ENCODE results near the gene GLIS1.

DNA sequence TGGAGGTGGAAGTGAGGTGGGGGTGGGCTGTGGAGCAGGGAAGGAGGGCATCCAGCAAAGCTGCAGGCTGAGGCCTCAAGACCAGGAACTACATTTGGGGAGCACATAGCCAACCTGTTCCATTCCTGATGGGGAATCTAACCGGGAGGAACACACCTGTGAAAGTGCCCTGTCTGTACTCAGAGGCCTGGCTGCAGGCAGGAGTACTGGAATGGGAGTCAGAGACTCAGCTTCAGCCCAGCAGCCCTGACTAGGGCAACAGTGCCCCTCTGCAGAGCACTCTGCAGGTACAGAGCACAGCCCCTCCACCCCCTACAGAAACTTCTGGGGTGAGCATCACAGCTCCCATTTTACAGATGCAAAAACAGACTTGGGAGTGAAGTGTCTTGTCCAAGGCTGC is 153.4 kb downstream of the GLIS1 start:
- TF ChIP-seq, protein P1, sequence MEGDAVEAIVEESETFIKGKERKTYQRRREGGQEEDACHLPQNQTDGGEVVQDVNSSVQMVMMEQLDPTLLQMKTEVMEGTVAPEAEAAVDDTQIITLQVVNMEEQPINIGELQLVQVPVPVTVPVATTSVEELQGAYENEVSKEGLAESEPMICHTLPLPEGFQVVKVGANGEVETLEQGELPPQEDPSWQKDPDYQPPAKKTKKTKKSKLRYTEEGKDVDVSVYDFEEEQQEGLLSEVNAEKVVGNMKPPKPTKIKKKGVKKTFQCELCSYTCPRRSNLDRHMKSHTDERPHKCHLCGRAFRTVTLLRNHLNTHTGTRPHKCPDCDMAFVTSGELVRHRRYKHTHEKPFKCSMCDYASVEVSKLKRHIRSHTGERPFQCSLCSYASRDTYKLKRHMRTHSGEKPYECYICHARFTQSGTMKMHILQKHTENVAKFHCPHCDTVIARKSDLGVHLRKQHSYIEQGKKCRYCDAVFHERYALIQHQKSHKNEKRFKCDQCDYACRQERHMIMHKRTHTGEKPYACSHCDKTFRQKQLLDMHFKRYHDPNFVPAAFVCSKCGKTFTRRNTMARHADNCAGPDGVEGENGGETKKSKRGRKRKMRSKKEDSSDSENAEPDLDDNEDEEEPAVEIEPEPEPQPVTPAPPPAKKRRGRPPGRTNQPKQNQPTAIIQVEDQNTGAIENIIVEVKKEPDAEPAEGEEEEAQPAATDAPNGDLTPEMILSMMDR (conservative IDR thresholded peaks at IDR 0.05), result no peak
- TF ChIP-seq ZFX (IDR thresholded peaks at IDR 0.05), result no peak
